ENCODE results near the gene HOXA9.

Gene HOXA9

GRCh38 chr7:27200761-27201579 lies 35.6 kb upstream of the HOXA9 start:
- no peak for DNase-seq (ENCODE audit: low read depth in 2 of 2)

GRCh38 chr7:27199849-27200760 lies 34.8 kb upstream of the HOXA9 start, which contains the start of gene HOXA13:
TSS of gene HOXA13 (minus strand) at chr7:27200091. CDS start at chr7:27200077, 14 bp downstream.
- DNase-seq (ENCODE audit: low read depth in 2 of 2), result no peak

GRCh38 chr7:27198871-27199801 lies 33.8 kb upstream of the HOXA9 start:
- no peak for DNase-seq (ENCODE audit: low read depth in 2 of 2)

GRCh38 chr7:27198138-27198841 lies 33.0 kb upstream of the HOXA9 start:
- DNase-seq (ENCODE audit: low read depth in 2 of 2), result no peak

GRCh38 chr7:27197137-27198042 lies 32.1 kb upstream of the HOXA9 start:
- DNase-seq (ENCODE audit: low read depth in 2 of 2), result no peak

GRCh38 chr7:27196287-27196767 lies 31.0 kb upstream of the HOXA9 start:
- peak; percentile 80 to 87 for DNase-seq (ENCODE audit: low read depth in 2 of 2)

GRCh38 chr7:27194686-27195379 lies 29.5 kb upstream of the HOXA9 start:
- DNase-seq (ENCODE audit: low read depth in 2 of 2), result no peak

- no peak for DNase-seq (ENCODE audit: low read depth in 2 of 2)
Observed at GRCh38 chr7:27194002-27194352, 28.6 kb upstream of the HOXA9 start.

- DNase-seq (ENCODE audit: low read depth in 2 of 2), result no peak
Observed at GRCh38 chr7:27193335-27194001, 28.1 kb upstream of the HOXA9 start.

GRCh38 chr7:27192546-27193334 lies 27.4 kb upstream of the HOXA9 start:
- no peak for DNase-seq (ENCODE audit: low read depth in 2 of 2)

GRCh38 chr7:27191833-27192545 lies 26.7 kb upstream of the HOXA9 start:
- DNase-seq (ENCODE audit: low read depth in 2 of 2), result no peak

- no peak for DNase-seq (ENCODE audit: low read depth in 2 of 2)
Observed at GRCh38 chr7:27191161-27191731, 25.9 kb upstream of the HOXA9 start.

GRCh38 chr7:27189997-27190748 lies 24.8 kb upstream of the HOXA9 start:
- DNase-seq (ENCODE audit: low read depth in 2 of 2), result no peak

GRCh38 chr7:27189295-27189996 lies 24.1 kb upstream of the HOXA9 start:
- DNase-seq (ENCODE audit: low read depth in 2 of 2), result no peak
